Activated gamma-delta T cell treated with Interleukin-2 at 50 U/mL for 16 hours (primary cell): ENCODE data around the gene PTF1A.

Experiments
- DNase-seq: peaks from one replicate; pipeline ENCODE4 v3.0.0-alpha.2; 2020

The PTF1A gene

GRCh38 chr10:23187155-23187554, 5.0 kb upstream of the PTF1A start:
- DNase-seq: no peak

- no peak for DNase-seq
These were observed 3.1 kb upstream of the PTF1A start for GRCh38 chr10:23189024-23189423.

- no peak for DNase-seq
These were observed 994 bp upstream of the PTF1A start for GRCh38 chr10:23190872-23191763.

- no peak for DNase-seq
These were observed 761 bp downstream of the PTF1A start for GRCh38 chr10:23192712-23193434.

- DNase-seq: no peak
These were observed 1.4 kb downstream of the PTF1A start for GRCh38 chr10:23193435-23194074.

GRCh38 chr10:23194471-23194965, 2.4 kb downstream of the PTF1A start:
- DNase-seq: no peak

GRCh38 chr10:23194966-23195845, 3.1 kb downstream of the PTF1A start:
- no peak for DNase-seq

- no peak for DNase-seq
These were observed 3.9 kb downstream of the PTF1A start for GRCh38 chr10:23195846-23196600.

- no peak for DNase-seq
These were observed 4.8 kb downstream of the PTF1A start for GRCh38 chr10:23196915-23197314.

GRCh38 chr10:23197416-23197861, 5.3 kb downstream of the PTF1A start:
- no peak for DNase-seq

GRCh38 chr10:23198610-23198939, 6.5 kb downstream of the PTF1A start:
- no peak for DNase-seq

- no peak for DNase-seq
These were observed 7.0 kb downstream of the PTF1A start for GRCh38 chr10:23198940-23199767.

- no peak for DNase-seq
These were observed 7.8 kb downstream of the PTF1A start for GRCh38 chr10:23199768-23200511.

GRCh38 chr10:23200586-23200985, 8.5 kb downstream of the PTF1A start:
- DNase-seq: no peak

GRCh38 chr10:23200997-23201652, 9.0 kb downstream of the PTF1A start:
- no peak for DNase-seq

GRCh38 chr10:23201837-23202236, 9.7 kb downstream of the PTF1A start:
- DNase-seq: no peak

- no peak for DNase-seq
These were observed 10.7 kb downstream of the PTF1A start for GRCh38 chr10:23202779-23203178.

- DNase-seq: no peak
These were observed 11.5 kb downstream of the PTF1A start for GRCh38 chr10:23203369-23204325.
